AG04450 (cell line): ENCODE measurements around the gene FRS3. TPM values are rescaled to one million over a fixed set of nuclear protein-coding genes. Genes with fewer than 3 reads are reported as not detected.

Source experiments
- CTCF ChIA-PET: fragments of 300-600, 350-600 bp; formaldehyde crosslinking; extraction: SDS; loops from one replicate; lab custom pipeline; 2022; ENCODE audit warnings: antibody characterized with exemption, inconsistent platforms; lab: Charles Lee
- POLR2A ChIA-PET: fragments of 350-600 bp; formaldehyde crosslinking; extraction: SDS; loops from one replicate; lab custom pipeline; 2021; ENCODE audit warnings: antibody characterized with exemption, inconsistent platforms; lab: Yijun Ruan, JAX
- DNase-seq: peaks from one replicate; pipeline ENCODE4 v3.0.0-alpha.2; 2011; ENCODE audit warnings: low read depth, low spot score
- H3K27ac ChIP-seq: one replicate; pipeline ENCODE4 v1.5.1; 2012; ENCODE audit warnings: low read depth, low read length, control low read depth
- H3K27me3 ChIP-seq: one replicate; pipeline ENCODE4 v1.6.0; 2012; ENCODE audit warnings: low read length; ENCODE audit not compliant: control insufficient read depth, insufficient read depth
- H3K4me3 ChIP-seq: 2 replicates; pipeline ENCODE4 v1.5.1; 2011; ENCODE audit warnings: mild to moderate bottlenecking, low read depth, low read length, control low read depth
- H3K9me3 ChIP-seq: 2 replicates; pipeline ENCODE4 v1.5.1; 2012; ENCODE audit warnings: low read length; ENCODE audit not compliant: control insufficient read depth, insufficient read depth
- CTCF ChIP-seq: IDR thresholded peaks from 2 replicates; pipeline ENCODE4 v1.5.1; 2011; ENCODE audit warnings: low read depth, low read length, control low read depth, inconsistent platforms
- polyA plus RNA-seq: library from polyadenylated mRNA; depleted of rRNA; stranded (reverse); fragments of >200 nt; gene quantifications from 2 replicates; pipeline ENCODE4 v1.2.3, GENCODE V29; 2011

The FRS3 gene
- polyA plus RNA-seq, 1 experiment: 2.2 TPM

GRCh38 chr6:41744236-41744787 is 35.4 kb downstream of the FRS3 start:
- CTCF ChIA-PET: no interaction called here

GRCh38 chr6:41743406-41744235 is 36.1 kb downstream of the FRS3 start:
- CTCF ChIA-PET: no interaction called here
- DNase-seq: no peak
- Histone ChIP-seq H3K4me3 (no peak overlapping the region), H3K9me3 (no peaks in the 10 kb centered on the region), H3K27ac (no peak overlapping the region), H3K27me3 (peaks cover 12% of the 10 kb centered on the region)
- POLR2A ChIA-PET: no interaction called here
- TF ChIP-seq CTCF: no peak

More at GRCh38 chr6:41744236-41744787, 35.4 kb downstream of the FRS3 start:
- no peak for TF ChIP-seq CTCF
- no peak for DNase-seq
- Histone ChIP-seq H3K9me3 (no peaks in the 10 kb centered on the region), H3K27me3 (peaks cover 12% of the 10 kb centered on the region), H3K4me3 (no peak overlapping the region), H3K27ac (no peak overlapping the region)
- POLR2A ChIA-PET: no interaction called here

- no peak for DNase-seq
These were observed 37.8 kb downstream of the FRS3 start for GRCh38 chr6:41741625-41742490.

GRCh38 chr6:41740366-41741162 is 39.1 kb downstream of the FRS3 start:
- H3K9me3 ChIP-seq: no peaks in the 10 kb centered on the region
- no peak overlapping the region for H3K4me3 ChIP-seq
- TF ChIP-seq CTCF: no peak
- POLR2A ChIA-PET: no interaction called here
- CTCF ChIA-PET: interaction anchor here (0.5 to 0.7 kb wide), 2 partner anchors 29 to 35 kb away, joined by 3 read pairs; no protein-coding TSS in a partner anchor
- DNase-seq: no peak
- peaks cover 3% of the 10 kb centered on the region for H3K27me3 ChIP-seq
- no peak overlapping the region for H3K27ac ChIP-seq

More at GRCh38 chr6:41741625-41742490, 37.8 kb downstream of the FRS3 start:
- no peak for TF ChIP-seq CTCF
- ChIA-PET CTCF (no interaction called here), POLR2A (no interaction called here)
- Histone ChIP-seq H3K4me3 (no peak overlapping the region), H3K27ac (no peak overlapping the region), H3K9me3 (no peaks in the 10 kb centered on the region), H3K27me3 (peaks cover 4% of the 10 kb centered on the region)
